ENCODE data around the gene POLA1.
A peak's percentile ranks its signal among the peaks of the same experiment; 100 is the strongest.
"Not testable (repeated sequence)": the region's sequence is repeated elsewhere in the genome, so short reads cannot be mapped to it uniquely, and the experiment has no call there.

Gene POLA1, protein sequence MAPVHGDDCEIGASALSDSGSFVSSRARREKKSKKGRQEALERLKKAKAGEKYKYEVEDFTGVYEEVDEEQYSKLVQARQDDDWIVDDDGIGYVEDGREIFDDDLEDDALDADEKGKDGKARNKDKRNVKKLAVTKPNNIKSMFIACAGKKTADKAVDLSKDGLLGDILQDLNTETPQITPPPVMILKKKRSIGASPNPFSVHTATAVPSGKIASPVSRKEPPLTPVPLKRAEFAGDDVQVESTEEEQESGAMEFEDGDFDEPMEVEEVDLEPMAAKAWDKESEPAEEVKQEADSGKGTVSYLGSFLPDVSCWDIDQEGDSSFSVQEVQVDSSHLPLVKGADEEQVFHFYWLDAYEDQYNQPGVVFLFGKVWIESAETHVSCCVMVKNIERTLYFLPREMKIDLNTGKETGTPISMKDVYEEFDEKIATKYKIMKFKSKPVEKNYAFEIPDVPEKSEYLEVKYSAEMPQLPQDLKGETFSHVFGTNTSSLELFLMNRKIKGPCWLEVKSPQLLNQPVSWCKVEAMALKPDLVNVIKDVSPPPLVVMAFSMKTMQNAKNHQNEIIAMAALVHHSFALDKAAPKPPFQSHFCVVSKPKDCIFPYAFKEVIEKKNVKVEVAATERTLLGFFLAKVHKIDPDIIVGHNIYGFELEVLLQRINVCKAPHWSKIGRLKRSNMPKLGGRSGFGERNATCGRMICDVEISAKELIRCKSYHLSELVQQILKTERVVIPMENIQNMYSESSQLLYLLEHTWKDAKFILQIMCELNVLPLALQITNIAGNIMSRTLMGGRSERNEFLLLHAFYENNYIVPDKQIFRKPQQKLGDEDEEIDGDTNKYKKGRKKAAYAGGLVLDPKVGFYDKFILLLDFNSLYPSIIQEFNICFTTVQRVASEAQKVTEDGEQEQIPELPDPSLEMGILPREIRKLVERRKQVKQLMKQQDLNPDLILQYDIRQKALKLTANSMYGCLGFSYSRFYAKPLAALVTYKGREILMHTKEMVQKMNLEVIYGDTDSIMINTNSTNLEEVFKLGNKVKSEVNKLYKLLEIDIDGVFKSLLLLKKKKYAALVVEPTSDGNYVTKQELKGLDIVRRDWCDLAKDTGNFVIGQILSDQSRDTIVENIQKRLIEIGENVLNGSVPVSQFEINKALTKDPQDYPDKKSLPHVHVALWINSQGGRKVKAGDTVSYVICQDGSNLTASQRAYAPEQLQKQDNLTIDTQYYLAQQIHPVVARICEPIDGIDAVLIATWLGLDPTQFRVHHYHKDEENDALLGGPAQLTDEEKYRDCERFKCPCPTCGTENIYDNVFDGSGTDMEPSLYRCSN (N-terminal part only)

DNA sequence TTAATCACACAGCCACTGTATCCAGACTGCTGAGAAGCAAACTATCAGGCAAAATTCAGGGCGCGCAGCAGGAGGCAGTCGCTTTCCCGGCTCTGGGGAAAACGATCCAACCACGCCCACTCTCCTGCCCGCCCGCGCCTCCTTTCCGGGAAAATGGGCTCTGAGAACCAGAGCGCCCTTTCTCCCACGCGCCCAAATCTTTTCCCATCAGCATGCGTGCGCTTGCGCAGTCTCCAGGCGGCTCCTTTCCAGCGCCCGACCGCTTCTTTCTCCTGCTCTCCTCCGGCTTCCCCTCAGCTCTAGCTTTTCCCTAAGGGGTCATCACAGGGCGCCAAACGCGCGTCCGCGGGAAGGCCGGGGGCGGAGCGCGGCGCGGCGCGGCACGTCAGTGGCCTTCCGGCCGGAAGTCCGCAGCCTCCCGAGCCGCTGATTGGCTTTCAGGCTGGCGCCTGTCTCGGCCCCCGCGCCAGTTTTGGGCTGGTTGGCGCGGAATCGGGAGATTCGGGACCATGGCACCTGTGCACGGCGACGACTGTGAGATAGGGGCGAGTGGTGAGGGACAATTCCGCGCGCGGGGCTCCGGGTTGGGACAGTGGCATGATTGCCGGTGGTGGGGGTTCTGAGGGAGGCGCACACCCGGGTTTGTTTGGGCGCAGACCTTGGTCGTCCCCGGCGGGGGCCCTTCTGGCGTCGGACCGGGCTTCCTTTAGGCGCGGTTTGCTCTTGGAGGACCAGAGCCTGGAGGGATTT, at the start of gene POLA1:
Gene POLA1, plus strand, starts transcription at position 466 of the 750 bp plus-strand sequence. Its CDS starts 44 bp downstream, at position 510.
- DNase-seq (ENCODE audit: low spot score), result peak; percentile 94

- DNase-seq (ENCODE audit: low spot score), result no peak
Measured at GRCh38 chrX:24646006-24646405, 47.7 kb upstream of the POLA1 start.

- DNase-seq (ENCODE audit: low spot score), result no peak
Measured at GRCh38 chrX:24646745-24647182, 47.0 kb upstream of the POLA1 start.

DNA sequence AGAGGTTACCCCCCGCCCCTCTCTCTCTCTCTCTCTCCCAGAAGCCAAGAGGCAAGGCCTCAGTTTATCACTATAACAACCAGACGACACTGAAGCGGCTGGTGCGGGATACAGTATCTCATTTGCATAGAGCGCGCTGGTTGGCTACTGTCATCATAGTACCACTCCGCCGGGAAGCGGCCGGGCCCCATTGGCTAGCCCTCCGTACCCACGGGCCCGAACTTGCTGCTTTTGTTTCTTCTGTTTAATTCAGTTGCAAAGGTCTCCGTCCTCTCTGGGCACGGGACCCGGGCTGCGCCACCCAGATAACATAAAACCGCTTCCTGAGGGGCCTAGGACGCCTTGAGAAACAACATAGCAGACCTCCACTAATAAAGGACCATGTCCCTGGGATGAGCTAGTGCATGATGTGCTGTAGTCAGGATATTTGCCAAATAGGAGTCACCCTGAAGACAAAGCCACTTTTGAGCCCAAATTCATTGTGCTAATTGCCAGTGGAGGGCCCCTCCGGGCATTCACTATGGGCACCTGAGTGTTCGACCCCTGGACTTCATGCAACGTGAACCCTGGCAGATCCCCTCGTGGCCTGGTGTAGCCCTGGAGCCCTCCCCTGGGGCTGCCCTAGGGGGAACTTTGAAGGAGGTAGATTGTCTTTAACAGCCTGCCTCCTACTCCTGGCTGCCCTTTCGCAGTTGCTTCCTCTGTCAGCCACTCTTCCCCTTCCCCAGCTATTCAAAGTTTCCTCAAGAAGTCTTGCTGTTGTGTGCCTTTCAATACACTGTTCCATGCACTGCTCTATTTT, 46.3 kb upstream of the POLA1 start, which contains the start of gene PCYT1B:
Gene PCYT1B, minus strand, starts transcription at position 91 of the 802 bp plus-strand sequence. CDS start 242 bp downstream, outside the sequence.
- peak; percentile 67 for DNase-seq (ENCODE audit: low spot score)

GRCh38 chrX:24648495-24648894, 45.2 kb upstream of the POLA1 start:
- DNase-seq (ENCODE audit: low spot score), result no peak

DNA sequence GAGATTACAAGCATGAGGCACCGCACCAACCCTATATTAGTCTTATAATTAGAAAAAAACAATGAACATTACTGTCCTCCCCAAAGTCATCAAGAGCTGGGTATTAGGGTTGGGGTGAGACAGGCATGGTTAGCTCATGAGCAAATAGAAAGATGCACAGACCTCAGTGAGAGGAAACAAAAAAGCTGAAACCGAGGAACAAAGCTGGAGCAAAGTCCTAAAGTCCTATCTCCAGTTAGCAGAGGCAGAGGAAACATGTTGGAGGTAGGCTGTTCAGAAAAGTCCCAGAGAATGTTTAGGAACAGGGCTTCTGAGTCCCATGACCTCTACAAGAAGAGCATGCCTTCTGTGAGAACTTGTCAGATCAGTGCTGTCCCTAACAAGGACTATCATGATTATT, 41.9 kb upstream of the POLA1 start:
- no peak for DNase-seq (ENCODE audit: low spot score)

GRCh38 chrX:24655679-24656078, 38.0 kb upstream of the POLA1 start:
- not testable (repeated sequence) for DNase-seq (ENCODE audit: low spot score)

DNA sequence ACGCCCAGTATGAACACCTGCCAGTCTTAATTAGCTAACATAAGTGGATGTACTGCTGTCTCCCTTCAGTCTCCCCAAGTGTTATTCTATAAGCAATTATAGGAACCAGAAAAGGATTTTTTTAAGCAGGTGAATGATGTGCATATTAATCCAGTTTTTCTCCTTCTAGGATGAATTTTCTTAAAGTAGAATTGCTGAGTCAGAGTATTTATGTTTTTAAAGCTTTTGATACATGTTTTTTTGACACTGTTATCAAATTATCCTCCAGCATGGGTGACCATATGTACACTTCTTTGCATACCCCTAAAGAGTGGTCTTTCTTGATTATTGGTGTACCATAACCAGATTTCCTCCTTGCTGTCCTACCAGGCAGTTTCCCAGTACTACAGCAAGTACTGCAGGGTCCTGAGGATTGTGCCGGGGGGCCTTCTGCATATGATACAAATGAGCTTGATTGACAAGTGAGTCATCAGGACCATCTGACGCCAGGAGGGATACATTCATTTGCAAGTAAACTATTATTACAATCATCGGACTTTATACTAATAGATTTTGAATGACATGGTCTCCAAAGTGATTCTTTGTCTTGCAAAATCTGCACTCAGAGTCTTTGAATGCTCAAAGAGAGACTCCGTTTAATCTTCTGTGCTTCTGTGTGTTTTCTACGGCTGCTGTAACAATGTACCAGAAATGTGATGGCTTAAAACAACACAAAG, 35.9 kb upstream of the POLA1 start:
- no peak for DNase-seq (ENCODE audit: low spot score)

DNA sequence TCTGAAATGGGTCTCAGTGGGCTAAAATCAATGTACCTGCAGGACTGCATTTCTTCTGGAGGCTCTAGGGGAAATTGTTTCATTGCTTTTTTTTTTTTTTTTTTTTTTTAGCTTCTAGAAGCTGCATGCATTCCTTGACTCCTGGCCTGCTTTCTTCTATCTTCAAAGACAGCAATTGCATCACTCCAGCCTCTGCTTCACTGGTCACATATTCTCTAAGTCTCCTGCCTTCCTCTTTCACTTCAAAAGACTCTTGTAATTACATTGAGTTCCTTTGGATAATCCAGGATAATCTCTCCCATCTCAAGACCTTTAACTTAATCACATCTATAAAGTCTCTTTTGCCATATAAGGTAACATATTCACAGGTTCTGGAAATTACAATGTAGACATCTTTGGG, 35.3 kb upstream of the POLA1 start:
- no peak for DNase-seq (ENCODE audit: low spot score)

DNA sequence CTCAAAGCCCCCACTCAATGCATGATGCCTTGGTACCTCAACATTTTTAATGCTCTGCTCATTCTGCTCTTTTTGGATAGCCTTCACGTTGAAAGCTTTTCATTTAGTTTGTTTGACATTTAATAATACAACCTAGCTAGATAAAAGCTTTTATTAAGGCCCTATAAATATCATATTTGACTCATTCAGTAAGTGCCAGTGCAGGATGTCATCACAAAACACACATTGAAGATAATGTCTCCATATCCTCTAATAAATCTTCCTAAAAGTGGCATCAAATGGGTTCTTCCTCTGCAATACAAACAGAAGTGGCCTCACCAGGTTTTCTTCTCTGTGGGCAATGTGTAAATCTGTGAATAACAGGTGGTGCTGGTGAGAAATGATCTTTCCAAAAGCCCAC, 34.6 kb upstream of the POLA1 start:
- DNase-seq (ENCODE audit: low spot score), result no peak

DNA sequence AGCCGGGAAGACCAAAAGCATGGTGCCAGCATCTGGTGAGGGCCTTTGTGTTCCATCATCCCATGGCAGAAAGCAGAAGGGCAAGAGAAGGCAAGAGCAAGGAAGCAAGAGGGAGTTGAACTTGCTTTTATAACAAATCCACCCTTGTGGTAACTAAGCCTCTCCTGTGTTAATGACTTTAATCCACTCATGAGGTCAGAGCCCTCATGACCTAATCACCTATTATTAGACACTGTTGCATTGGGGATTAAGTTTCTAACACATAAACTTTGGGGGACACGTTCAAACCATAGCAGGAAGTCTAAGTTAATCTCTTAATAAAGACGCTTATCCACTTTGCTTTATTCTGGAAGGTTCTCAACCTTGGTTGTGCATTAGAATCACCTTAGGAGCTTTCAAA, 34.1 kb upstream of the POLA1 start:
- DNase-seq (ENCODE audit: low spot score), result no peak

GRCh38 chrX:24661292-24661691, 32.4 kb upstream of the POLA1 start:
- DNase-seq (ENCODE audit: low spot score), result no peak

DNA sequence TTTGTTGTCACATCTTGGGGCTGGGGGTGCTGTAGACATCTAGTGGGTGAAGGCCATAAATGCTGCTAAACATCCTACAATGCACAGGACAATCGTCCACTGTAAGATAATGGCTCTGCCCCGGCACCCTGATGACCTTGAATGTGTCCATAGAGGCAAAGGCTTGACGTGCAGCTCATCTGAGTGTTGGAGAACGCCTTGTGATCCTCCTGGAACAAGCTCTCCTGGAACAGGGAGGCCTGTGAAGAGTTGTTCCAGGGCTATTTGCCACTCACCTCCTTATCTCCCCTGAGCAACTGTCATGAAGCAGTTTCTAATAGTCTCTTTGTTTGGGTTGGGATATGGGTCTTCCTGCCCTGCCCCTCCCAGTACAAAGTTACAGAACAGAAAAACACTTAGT, 31.4 kb upstream of the POLA1 start:
- DNase-seq (ENCODE audit: low spot score), result no peak

- no peak for DNase-seq (ENCODE audit: low spot score)
Measured at GRCh38 chrX:24668111-24668510, 25.6 kb upstream of the POLA1 start.

DNA sequence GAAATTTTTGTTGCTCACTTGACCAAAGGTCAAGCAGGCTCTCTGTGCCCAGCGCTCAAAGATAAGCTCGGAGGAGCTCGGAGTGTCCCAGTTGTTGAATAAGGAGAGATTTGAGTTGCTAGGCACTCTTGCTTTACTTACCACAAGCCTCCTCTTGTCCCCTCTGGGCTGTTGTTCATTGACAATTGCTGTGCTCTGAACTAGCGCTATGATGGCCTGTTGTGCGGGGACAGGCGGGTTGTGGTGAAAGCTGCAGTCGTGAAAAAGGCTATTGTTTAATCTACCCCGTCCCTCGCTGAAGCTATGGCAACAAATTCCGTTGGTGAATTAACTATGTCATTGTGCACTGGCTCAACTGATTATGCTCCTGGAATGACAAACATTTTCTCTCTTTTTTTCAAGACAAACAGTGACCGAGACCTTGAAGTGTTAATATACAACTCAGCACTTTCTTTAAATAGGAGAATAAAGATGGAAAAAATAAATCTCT, 21.0 kb upstream of the POLA1 start:
- DNase-seq (ENCODE audit: low spot score), result no peak

- DNase-seq (ENCODE audit: low spot score), result no peak
Measured at GRCh38 chrX:24673424-24673823, 20.3 kb upstream of the POLA1 start.

GRCh38 chrX:24676403-24677024, 17.2 kb upstream of the POLA1 start:
- peak; percentile 23 for DNase-seq (ENCODE audit: low spot score)

DNA sequence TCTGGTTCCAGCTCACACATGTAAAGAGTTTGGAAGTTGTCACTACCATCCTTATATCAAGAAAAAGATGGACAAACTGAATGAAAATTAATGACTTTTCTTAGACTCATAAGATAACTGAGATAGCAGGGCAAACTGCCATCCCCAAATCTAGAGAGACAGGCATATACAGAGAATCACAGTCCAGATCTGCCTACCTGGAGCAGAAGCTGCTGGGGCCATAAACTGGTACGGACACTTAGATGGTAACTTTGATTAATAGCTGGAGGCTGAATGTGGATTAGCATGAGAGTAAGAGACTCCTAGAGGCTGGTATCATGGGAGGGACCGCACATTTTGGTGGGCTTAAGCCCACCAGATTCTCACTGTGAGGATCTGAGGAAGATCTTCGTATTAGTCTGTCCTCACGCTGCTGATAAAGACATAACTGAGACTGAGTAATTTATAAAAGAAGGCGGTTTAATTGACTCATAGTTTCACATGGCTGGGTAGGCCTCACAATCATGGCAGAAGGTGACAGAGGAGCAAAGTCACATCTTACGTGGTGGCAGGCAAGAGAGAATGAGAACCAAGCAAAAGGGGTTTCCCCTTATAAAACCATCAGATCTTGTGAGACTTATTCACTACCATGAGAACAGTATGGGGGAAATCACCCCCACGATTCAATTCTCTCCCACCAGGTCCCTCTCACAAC, 10.8 kb upstream of the POLA1 start:
- DNase-seq (ENCODE audit: low spot score), result no peak

Measured in AG20443 (cell line).